ENCODE measurements around the gene FOXP2. TPM values are rescaled to one million over a fixed set of nuclear protein-coding genes. Genes with fewer than 3 reads are reported as not detected.
"Not testable (repeated sequence)": the region's sequence is repeated elsewhere in the genome, so short reads cannot be mapped to it uniquely, and the experiment has no call there.

The FOXP2 gene
- total RNA-seq, 1 donor: 17.4 TPM

DNA sequence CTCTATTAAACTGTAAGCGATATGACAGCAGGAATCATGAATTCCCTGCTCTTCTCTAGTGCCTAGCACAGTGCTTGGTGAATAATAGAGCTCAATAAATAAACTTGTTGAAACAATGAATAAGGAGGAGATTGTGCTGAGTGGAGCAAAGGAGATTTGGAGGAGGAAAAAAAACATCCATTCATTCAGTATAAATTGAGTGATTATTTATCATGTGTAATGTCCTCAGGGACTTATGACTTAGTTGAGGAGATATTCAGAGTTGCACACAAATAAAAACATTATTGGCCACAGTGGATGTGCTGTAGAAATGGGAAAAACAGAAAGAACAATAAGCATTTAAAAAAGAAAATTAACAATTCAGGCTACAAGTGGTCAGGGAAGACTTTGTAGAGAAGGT lies 125.7 kb downstream of the FOXP2 start:
- TF ChIP-seq, protein P1, sequence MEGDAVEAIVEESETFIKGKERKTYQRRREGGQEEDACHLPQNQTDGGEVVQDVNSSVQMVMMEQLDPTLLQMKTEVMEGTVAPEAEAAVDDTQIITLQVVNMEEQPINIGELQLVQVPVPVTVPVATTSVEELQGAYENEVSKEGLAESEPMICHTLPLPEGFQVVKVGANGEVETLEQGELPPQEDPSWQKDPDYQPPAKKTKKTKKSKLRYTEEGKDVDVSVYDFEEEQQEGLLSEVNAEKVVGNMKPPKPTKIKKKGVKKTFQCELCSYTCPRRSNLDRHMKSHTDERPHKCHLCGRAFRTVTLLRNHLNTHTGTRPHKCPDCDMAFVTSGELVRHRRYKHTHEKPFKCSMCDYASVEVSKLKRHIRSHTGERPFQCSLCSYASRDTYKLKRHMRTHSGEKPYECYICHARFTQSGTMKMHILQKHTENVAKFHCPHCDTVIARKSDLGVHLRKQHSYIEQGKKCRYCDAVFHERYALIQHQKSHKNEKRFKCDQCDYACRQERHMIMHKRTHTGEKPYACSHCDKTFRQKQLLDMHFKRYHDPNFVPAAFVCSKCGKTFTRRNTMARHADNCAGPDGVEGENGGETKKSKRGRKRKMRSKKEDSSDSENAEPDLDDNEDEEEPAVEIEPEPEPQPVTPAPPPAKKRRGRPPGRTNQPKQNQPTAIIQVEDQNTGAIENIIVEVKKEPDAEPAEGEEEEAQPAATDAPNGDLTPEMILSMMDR (IDR thresholded peaks at IDR 0.05; ENCODE audit: insufficient read depth, low read length): no peak
- no peak overlapping the region for H3K4me3 ChIP-seq (ENCODE audit: low read depth, low read length)
- no peak for DNase-seq (ENCODE audit: low read depth)

DNA sequence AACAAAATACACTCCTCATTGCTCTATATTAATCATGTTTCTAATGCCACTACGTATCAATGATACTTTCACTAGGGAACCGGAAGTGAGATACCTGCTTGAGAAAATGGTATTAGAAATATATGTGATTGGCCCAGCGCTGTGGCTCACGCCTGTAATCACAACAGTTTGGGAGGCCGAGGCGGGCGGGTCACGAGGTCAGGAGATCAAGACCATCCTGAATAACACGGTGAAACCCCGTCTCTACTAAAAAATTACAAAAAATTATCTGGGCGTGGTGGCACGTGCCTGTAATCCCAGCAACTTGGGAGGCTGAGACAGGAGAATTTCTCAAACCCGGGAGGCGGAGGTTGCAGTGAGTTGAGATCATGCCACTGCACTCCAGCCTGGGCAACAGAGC lies 132.7 kb downstream of the FOXP2 start:
- not testable (repeated sequence) for H3K4me3 ChIP-seq (ENCODE audit: low read depth, low read length); DNase-seq (ENCODE audit: low read depth)

DNA sequence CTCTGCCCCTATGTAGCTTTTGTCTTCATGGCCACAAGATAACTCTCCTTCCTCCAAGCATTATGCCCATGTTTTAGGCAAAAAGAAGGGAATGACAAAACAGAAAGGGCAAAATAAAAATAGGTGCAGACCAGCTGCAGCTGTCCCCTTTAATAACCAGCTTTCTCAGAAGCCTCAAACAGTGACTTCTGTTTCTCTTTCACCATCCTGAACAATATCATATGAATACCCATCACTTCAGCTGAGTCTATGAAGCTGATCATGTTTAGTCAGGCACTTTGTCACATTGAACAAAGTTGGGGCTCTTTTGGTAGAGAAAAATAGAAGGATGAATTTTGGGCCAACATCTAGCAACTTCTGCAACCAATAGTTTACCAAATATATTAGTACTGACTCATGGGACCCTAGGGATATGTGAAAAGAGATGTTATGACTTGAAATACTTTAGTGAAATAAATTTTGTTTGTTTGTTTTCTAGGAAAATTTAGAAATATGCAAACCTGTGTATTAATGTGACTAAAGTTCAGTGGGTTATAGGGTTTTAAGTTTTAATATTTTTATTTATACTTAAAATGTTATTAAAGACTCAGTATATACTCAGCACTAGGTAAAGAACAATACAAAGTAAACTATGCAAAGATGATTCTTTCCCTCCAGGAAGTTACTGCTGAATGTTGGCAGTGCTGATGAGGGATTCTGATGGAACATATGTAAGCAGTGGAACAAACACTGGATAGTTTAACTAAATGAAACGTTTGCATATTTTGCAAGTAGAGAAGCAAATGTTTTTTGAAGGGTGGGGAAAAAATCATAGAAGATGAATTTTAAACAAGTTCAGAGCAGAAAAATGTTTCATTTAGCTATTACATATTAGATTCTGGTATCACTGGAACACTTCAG lies 133.7 kb downstream of the FOXP2 start:
- DNase-seq (ENCODE audit: low read depth): peak; percentile 51

DNA sequence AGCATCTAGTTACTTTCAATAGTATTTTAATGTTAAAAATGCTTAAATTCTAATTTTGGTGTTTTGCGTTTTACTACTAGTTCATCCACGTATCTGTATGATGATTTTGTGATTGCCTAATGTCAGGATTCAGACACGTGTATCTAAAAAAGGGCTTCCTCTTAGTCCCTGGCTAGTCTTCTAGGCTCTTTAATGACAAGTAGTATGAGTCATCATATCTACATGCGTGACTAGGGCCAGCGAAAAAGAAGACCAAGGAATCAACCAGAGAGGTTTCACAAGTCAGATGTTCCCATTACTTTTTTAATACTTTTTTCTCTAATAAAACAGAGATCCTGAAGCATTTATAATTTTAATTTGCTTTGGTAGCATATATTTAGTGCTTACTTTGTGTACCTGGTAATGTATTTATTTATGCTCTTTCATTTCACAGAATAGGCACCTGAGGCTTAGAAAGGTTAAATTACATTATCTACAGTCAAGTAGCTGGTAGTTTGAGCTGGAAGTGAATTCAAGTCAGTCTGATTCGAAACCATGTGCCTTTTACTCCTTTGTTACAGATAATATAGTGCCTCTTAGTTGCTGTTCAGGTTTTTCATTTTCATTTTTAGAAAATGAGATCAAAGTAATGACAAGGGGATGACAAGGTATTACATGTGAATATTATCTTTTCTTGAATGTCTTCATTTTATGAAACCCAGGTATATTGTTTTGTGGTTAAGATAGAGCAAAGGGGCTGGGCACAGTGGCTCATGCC lies 140.3 kb downstream of the FOXP2 start:
- peak; percentile 70 for DNase-seq (ENCODE audit: low read depth)
- TF ChIP-seq, protein P1 (IDR thresholded peaks at IDR 0.05; ENCODE audit: insufficient read depth, low read length): no peak
- no peak overlapping the region for H3K4me3 ChIP-seq (ENCODE audit: low read depth, low read length)

More for the DNA sequence above, 133.7 kb downstream of the FOXP2 start:
- TF ChIP-seq, protein P1 (IDR thresholded peaks at IDR 0.05; ENCODE audit: insufficient read depth, low read length): no peak
- H3K4me3 ChIP-seq (ENCODE audit: low read depth, low read length): no peak overlapping the region

DNA sequence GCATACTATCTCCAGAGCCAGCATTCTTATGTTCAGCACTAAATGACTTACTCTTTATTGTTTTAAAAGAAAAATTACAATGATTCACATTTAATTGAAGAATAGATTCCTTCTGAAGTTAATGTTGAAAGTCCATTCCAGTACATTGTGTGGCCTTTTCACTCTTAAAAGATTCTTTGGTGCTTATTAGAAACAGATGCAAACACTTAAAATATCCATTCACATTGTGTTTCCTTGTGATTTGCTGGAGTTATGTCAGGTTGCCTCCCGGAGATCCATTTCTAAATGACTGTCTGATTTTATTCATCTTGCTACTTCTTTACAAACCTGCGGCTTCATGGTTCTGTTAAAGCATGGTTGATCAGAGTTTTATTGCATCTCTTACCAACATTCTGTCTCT lies 152.8 kb downstream of the FOXP2 start:
- no peak overlapping the region for H3K4me3 ChIP-seq (ENCODE audit: low read depth, low read length)
- peak; percentile 51 for DNase-seq (ENCODE audit: low read depth)
- TF ChIP-seq, protein P1 (IDR thresholded peaks at IDR 0.05; ENCODE audit: insufficient read depth, low read length): no peak

DNA sequence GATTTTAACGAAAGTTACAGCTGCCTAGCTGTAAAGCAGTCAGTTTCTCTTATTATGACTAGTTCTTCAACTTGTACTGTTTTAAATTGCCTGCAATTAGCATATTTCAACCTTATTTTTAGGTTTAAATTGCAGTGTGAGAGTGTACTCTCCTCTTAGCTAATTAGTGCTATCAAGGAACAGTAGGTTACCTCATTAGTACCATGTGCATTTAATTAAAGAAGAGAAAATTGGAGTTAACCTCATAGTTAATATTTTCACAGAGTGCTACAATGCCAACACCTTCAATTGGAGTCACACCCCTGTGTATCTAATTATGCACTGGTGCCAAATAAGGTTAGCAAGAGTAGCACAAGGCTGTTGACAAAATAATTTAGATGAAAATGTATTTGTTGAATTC lies 154.6 kb downstream of the FOXP2 start:
- no peak overlapping the region for H3K4me3 ChIP-seq (ENCODE audit: low read depth, low read length)
- TF ChIP-seq, protein P1 (IDR thresholded peaks at IDR 0.05; ENCODE audit: insufficient read depth, low read length): no peak
- no peak for DNase-seq (ENCODE audit: low read depth)

DNA sequence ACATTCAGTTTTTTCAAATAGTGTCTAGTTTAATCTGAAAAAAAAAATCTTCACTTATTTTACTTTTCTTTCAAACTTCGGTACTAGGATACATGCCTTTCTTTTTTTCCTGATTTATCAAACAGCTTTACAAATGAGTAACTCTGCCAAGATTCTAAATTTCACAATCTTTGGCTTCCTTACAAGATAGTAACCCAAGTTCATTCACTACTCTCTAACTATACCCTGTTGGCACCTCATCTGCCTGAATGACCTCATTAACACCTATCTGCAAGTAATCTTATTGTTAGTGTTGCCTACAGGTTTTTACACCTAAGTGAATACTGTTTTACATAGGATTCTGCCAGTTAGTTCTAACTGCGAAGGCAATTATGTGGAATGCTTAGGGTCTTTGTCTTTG lies 159.8 kb downstream of the FOXP2 start:
- peak; percentile 83 for DNase-seq (ENCODE audit: low read depth)
- no peak overlapping the region for H3K4me3 ChIP-seq (ENCODE audit: low read depth, low read length)
- TF ChIP-seq, protein P1 (IDR thresholded peaks at IDR 0.05; ENCODE audit: insufficient read depth, low read length): no peak
